GM19468 (cell line): ENCODE results near the gene NEK8.

Experiments
- ATAC-seq: cut with Tn5 transposase; IDR thresholded peaks from one replicate; pipeline ENCODE4 v1.9.1; 2021; ENCODE audit warnings: mild to moderate bottlenecking, moderate library complexity, moderate number of reproducible peaks; ENCODE audit not compliant: unreplicated experiment; ENCODE audit errors: extremely low read depth

The NEK8 gene

GRCh38 chr17:28728364-28729200 lies at the start of gene NEK8:
Gene NEK8, plus strand, starts transcription at chr17:28728788. Its CDS starts 26 bp downstream, at chr17:28728814.
- peak; percentile 21 for ATAC-seq

GRCh38 chr17:28682655-28683054 lies 45.9 kb upstream of the NEK8 start:
- ATAC-seq, result no peak

GRCh38 chr17:28684963-28685362 lies 43.6 kb upstream of the NEK8 start:
- no peak for ATAC-seq

- no peak for ATAC-seq
Measured at GRCh38 chr17:28685366-28685765, 43.2 kb upstream of the NEK8 start.

- no peak for ATAC-seq
Measured at GRCh38 chr17:28686296-28686695, 42.3 kb upstream of the NEK8 start.

- ATAC-seq, result no peak
Measured at GRCh38 chr17:28688481-28688880, 40.1 kb upstream of the NEK8 start.

GRCh38 chr17:28689011-28689410 lies 39.6 kb upstream of the NEK8 start:
- no peak for ATAC-seq

- ATAC-seq, result no peak
Measured at GRCh38 chr17:28693869-28694268, 34.7 kb upstream of the NEK8 start.

GRCh38 chr17:28698253-28698941 lies 30.2 kb upstream of the NEK8 start:
- ATAC-seq, result no peak

GRCh38 chr17:28700278-28700677 lies 28.3 kb upstream of the NEK8 start:
- no peak for ATAC-seq

- ATAC-seq, result no peak
Measured at GRCh38 chr17:28700830-28701492, 27.6 kb upstream of the NEK8 start.

GRCh38 chr17:28702026-28702751 lies 26.4 kb upstream of the NEK8 start:
- no peak for ATAC-seq

GRCh38 chr17:28702752-28703150 lies 25.8 kb upstream of the NEK8 start:
- ATAC-seq, result no peak

GRCh38 chr17:28703552-28704218 lies 24.9 kb upstream of the NEK8 start:
- no peak for ATAC-seq

GRCh38 chr17:28704219-28704858 lies 24.2 kb upstream of the NEK8 start:
- no peak for ATAC-seq

- no peak for ATAC-seq
Measured at GRCh38 chr17:28705074-28705659, 23.4 kb upstream of the NEK8 start.

- no peak for ATAC-seq
Measured at GRCh38 chr17:28705728-28706334, 22.8 kb upstream of the NEK8 start.

GRCh38 chr17:28706471-28707338 lies 21.9 kb upstream of the NEK8 start:
- no peak for ATAC-seq
